HG02885 (cell line): ENCODE measurements around the gene DICER1.
"Not testable (repeated sequence)": the region's sequence is repeated elsewhere in the genome, so short reads cannot be mapped to it uniquely, and the experiment has no call there.

Experiments
- ATAC-seq: cut with Tn5 transposase; IDR thresholded peaks from one replicate; pipeline ENCODE4 v1.9.1; 2021; ENCODE audit warnings: mild to moderate bottlenecking; ENCODE audit not compliant: unreplicated experiment, poor library complexity

The DICER1 gene

DNA sequence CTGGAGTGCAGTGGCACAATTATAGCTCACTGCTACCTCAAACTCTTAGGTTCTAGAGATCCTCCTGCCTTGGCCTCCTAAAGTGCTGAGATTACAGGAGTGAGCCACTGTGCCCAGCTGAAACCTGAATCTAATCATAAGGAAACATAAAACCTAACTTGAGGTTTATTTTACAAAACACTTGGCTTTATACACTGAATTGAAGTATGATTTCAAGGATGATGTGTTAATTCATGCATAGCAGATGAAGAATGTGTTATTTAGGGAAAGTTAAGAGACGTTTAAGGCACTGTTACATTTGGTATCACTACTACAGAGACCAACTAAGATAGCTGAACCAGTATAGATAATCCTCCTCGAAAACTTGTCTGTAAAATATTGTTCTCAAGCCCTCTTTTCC lies 6.4 kb downstream of the DICER1 start:
- no peak for ATAC-seq

DNA sequence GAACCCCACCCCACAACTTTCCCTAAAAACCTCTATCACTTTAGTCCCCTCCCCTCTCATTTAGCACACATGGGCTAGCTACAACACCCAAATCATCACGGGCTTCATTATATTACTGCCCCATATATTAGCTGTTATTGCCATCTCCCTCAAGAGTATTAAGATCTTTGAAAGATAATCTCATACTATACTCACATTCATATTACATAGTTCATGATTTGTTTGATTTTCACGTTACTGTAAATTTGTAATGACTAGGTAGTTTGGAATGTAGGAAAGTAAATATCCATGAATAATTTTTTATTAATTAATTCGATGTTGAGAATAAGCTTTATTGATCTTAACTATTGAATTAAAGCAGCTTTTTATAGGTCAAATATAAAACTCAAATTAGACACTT lies 7.9 kb downstream of the DICER1 start:
- no peak for ATAC-seq

DNA sequence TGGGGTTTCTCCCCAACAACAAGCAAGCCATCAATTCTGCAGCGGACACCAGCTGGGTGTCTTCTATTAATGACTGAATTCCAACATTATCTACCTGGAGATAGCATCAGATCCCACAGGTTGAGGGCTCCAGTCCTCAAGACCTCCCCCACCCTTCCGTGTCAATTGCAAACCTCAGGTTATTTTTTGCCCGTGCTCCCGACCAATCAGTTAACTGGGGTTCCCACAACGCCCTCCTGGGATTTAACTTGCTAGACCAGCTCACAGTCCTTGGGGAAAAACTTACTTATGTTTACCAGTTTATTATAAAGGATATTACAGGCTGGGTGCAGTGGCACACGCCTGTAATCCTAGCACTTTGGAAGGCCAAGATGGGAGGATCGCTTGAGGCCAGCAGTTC lies 9.7 kb downstream of the DICER1 start:
- no peak for ATAC-seq

DNA sequence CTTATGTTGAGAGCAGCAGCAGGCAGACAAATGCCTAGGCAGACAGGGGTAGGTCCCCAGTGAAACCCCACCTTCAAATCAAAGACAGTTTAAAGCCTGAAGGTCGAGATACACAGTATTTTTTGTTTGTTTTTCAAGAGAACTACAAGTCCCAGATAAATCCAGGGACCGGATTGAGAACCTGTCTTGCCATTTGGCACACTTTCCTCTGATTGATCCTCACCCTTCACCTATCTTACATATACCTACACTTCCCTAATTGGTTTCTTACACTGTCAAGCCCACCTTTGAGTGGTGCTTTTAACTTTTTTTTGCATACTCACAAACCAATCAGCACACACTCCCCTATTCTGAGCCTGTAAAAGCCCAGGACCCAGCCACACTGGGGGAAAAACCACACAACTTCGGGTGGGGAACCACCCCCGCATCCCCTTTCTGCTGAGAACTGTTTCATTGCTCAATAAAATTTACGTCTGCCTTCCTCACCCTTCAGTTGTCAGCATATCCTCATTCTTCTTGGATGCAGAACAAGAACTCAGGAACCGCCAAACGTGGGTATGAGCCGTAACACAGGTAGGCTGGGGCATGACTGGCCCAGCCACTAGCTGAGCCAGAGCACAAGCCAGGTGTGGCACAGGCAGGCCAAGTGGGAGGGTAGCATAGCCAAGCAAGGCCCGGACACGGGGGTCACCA lies 11.1 kb downstream of the DICER1 start:
- no peak for ATAC-seq

DNA sequence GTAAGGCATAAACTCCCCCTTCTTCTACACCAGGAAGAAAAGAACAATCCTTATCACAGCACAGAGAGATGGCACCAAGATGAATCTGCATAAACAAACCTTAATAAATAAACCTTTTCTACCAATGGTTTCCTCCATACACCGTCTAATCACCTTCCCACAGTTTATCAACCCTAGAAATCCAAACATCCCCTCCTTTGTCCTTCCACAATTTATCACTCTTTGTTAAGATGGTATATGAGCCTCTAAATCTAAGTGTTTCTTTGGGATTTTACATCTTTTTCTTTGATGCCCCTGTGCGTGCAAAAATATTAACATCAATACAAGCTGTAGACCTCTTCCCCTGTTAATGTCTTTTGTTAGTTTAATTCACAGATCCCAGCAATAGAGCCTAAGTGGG lies 12.5 kb downstream of the DICER1 start:
- no peak for ATAC-seq

- ATAC-seq = no peak
These were observed 13.3 kb downstream of the DICER1 start for GRCh38 chr14:95143808-95144620.

DNA sequence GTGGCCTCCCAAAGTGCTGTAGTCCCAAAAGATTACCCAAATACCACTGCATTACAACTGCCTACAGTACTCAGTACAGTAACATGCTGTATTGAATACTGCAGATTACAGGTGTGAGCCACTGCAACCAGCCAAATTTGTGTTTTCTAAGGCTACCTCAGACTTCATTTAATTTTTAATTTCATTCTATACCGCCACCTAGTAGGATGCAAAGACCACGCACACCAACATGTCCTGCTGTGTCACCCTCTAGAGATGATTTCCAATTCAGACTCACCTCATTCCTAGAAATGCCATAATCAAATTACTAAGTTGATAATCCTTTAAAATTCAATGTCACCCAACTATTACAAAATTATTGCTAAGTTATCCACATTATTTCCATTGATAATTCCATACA lies 15.1 kb downstream of the DICER1 start:
- no peak for ATAC-seq

- no peak for ATAC-seq
These were observed 15.6 kb downstream of the DICER1 start for GRCh38 chr14:95141684-95142083.

DNA sequence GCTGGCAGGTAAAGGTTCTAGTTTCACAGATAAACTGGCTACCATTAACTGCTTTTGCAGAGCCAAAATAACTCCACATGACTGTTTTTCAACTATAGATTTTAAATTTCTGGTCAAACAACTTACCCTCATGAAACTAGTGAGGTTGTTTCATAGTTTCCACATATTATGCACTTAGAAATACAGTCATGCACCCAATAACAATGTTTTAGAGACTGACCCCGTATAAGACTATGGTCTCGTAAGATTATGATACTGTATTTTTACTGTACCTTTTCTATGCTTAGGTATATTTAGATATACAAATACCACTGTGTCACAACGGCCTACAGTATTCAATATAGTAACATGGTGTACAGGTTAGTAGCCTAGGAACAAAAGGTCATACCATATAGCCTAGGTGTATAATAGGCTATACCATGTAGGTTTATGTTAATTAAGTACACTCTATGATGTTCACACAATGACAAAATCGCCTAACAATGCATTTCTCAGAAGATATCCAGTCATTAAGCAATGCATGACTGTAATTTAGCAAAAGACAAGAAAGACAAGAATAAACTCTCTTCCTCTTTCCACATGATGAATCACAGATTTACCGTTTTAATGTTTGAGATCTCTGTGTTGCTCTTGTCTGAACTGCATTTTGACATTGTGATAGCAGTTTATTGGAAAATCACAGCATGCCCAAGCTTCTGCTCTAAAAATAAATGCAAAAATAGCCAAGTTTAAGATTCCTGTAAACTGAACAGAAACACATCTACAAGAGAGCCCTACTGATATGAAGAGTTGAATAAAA lies 17.1 kb downstream of the DICER1 start:
- ATAC-seq = no peak

GRCh38 chr14:95138876-95139275 lies 18.5 kb downstream of the DICER1 start:
- no peak for ATAC-seq

GRCh38 chr14:95138455-95138854 lies 18.9 kb downstream of the DICER1 start:
- ATAC-seq = not testable (repeated sequence)

DNA sequence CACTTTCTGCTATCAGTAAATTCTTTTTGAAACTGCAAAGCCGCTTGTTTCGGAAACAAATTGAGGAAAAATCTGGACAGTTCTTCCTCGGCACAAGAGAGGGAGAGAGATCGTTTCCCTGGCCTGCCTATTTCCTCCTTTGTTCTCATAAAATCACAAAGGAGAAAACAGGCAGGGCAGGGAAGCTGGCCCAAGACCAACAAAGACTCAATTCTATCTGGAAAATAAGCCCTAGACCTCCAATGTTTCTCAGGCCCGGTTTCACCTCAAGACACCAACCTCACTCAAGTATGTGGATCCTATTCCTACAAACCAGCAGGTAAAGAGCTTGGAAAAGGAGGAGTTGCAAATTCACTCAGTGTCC lies 19.5 kb downstream of the DICER1 start:
- ATAC-seq = no peak

DNA sequence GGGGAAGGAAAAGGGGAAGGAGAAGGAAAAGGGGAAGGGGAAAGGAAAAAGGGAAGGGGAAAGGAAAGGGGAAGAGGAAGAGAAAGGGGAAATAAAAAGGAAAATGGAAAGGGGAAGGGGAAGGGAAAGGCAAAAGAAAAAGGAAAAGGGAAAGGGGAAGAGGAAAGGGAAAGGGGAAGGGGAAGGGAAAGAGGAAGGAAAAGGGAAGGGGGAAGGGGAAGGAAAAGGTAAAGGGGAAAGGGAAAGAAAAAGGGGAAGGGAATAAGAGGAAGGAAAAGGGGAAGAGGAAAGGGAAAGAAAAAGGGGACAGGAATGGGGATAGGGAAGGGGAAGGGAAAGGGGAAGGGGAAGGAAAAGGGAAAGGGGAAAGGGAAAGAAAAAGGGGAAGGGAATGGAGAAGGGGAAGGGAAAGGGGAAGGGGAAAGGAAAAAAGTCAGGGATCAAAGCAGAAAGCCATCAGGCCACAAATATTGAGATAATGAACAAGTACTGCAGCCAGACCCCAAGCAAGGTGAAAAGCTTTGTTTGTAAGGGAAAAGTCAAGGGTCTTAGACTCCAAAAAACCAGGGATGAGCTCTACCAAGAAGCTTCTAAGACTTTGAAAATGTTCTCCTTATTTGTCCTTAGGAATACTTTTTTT lies 20.0 kb downstream of the DICER1 start:
- ATAC-seq = no peak

DNA sequence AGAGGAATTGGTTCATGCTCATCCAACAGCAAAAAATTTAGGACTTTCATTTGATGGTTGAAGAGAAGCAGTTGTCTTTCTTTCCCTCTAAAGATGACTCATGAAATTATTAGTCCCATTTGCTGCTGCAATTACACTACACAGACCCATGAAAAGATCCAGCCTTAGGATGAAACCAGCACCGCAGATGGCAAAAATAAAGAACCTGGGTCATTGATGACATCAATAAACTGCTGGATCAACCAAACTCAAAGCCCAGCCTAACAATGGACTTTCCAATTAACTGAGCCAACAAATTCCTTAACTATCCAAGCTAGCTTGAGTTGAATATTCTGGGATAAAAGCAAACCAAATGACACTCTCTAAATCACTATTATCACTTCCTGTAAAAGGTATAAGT lies 20.7 kb downstream of the DICER1 start:
- no peak for ATAC-seq

DNA sequence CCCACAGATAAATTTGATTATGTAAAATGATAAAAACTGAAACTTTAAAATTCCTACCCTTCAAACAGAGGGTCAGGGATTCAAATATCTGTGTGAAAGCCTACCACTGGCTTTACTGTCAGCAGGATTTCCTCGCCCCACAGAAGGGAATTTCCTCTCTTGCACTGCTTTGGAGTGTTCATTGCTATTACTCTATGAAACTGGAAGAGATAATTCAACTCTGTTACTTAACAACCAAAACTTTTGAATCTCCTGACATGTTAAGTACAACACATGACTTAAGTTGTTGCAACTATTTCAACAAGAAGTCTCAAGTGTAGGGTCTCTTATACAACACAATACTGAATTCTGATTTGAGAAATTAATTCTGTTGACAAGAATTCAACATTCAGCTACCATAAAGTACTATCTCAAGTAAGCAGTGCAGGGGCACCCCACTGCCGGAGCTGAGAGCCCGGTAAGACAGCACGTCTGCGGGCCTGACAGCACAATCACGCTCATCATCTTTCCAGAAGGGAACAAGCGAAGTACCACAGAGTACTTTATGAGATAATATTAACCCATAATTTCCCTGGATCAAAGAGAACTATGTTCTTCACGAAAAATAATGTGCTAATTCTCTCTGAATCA lies 22.9 kb downstream of the DICER1 start:
- no peak for ATAC-seq

DNA sequence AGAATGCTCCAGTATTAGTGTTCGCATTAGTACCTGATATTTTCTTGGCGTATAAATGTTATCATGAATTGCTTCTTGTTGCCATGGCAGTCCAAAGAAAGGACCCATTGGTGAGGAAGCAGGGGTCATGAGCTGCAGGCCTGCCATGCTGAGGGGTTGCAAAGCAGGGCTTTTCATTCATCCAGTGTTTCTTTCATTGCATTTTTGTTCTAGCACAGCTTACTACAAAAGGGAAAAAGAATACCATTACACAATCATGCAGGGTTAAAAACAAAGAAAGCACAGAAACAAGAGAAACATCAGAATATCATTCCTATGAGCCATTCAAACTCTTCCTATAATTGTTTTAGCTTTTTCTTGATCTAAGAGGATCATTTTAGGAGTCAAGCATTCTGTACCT lies 24.0 kb downstream of the DICER1 start:
- ATAC-seq = no peak

DNA sequence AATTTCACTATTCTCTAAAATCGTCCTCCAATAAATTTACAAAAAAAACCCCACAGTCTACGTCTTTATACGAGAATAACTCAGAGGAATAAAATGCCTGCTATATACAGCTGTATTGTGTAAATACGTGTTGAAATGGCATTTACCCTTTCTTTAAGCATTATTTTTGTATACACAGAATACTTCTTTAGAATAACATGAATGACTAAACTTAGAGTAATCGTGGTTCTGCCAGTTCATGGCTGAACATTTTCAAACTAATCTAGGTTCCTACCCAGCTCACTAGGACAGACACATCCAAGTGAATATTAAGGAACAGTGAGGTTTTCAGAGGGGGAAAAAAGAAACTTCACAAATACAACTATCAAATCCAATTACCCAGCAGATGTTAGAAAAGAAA lies 24.6 kb downstream of the DICER1 start:
- no peak for ATAC-seq

- ATAC-seq = no peak
These were observed 26.8 kb downstream of the DICER1 start for GRCh38 chr14:95130549-95130948.

- ATAC-seq = no peak
These were observed 29.2 kb downstream of the DICER1 start for GRCh38 chr14:95128140-95128539.

DNA sequence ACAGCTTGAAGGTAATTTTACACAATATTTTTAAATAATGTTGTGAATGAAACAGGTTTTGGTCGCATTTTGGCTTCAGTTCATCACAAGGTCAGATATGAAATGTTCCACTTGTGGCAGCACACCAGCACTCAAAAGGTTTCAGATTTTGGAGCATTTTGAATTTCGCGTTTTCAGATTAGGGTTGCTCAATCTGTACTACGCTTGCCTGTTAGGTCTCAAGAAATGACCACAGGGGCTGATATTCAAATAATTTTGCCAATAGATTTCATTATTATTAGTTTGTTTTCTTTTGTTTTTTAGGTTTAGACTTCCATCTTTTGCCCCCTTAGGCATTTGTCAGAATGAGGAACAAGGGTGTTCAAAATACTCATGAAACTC lies 29.8 kb downstream of the DICER1 start:
- ATAC-seq = no peak
